Large intestine (tissue), 3 donors: Measurements from ENCODE around the gene PCSK1. TPM values are rescaled to one million over a fixed set of nuclear protein-coding genes. Genes with fewer than 3 reads are reported as not detected.

Source experiments
- DNase-seq, 2 donors: peaks; one replicate each; pipeline versions ENCODE4 v3.0.0 to v3.0.0-alpha.2; 2013
- H3K27ac ChIP-seq: one replicate; pipeline ENCODE4 v1.5.1; 2013; ENCODE audit warnings: low read length
- H3K27me3 ChIP-seq: 2 replicates; pipeline ENCODE4 v1.6.1; 2013; ENCODE audit warnings: low read length; ENCODE audit not compliant: control insufficient read depth, insufficient read depth
- H3K36me3 ChIP-seq: 2 replicates; pipeline ENCODE4 v1.6.1; 2013; ENCODE audit warnings: low read length; ENCODE audit not compliant: control insufficient read depth, insufficient read depth
- H3K4me1 ChIP-seq: one replicate; pipeline ENCODE4 v1.6.1; 2013; ENCODE audit warnings: low read length; ENCODE audit not compliant: control insufficient read depth, insufficient read depth
- H3K4me3 ChIP-seq: one replicate; pipeline ENCODE4 v1.5.1; 2013; ENCODE audit warnings: low read length
- H3K9me3 ChIP-seq: one replicate; pipeline ENCODE4 v1.6.1; 2013; ENCODE audit warnings: mild to moderate bottlenecking, low read depth, low read length, moderate library complexity; ENCODE audit not compliant: control insufficient read depth
- WGBS: methylation state at CpG from one replicate; pipeline ENCODE4 v1.1.5; 2013; ENCODE audit warnings: low lambda C conversion rate; ENCODE audit not compliant: insufficient coverage; 5-methylcytosine and 5-hydroxymethylcytosine counted together
- polyA plus RNA-seq: library from polyadenylated mRNA; unstranded; fragments of 120-200 nt; gene quantifications from one replicate; pipeline ENCODE4 v1.2.1, GENCODE V29; 2013

PCSK1 gene
- polyA plus RNA-seq, 1 donor: 23.6 TPM

GRCh38 chr5:96459313-96460121 lies 26.5 kb upstream of the PCSK1 start:
- WGBS: 80% methylated on average over 1 of the region's 6 CpGs
- DNase-seq: no peak

GRCh38 chr5:96458176-96458575 lies 25.1 kb upstream of the PCSK1 start:
- no peaks in the 10 kb centered on the region for H3K27me3 ChIP-seq
- no peak overlapping the region for H3K27ac ChIP-seq
- H3K36me3 ChIP-seq: no peaks in the 10 kb centered on the region
- no peak overlapping the region for H3K4me3 ChIP-seq
- H3K9me3 ChIP-seq: no peaks in the 10 kb centered on the region
- no peak for DNase-seq
- H3K4me1 ChIP-seq: no peaks in the 10 kb centered on the region
- 100% methylated on average over 2 of the region's 2 CpGs for WGBS

More at GRCh38 chr5:96459313-96460121, 26.5 kb upstream of the PCSK1 start:
- Histone ChIP-seq H3K4me3 (no peak overlapping the region), H3K4me1 (no peaks in the 10 kb centered on the region), H3K36me3 (no peaks in the 10 kb centered on the region), H3K27ac (no peak overlapping the region), H3K9me3 (no peaks in the 10 kb centered on the region), H3K27me3 (no peaks in the 10 kb centered on the region)

DNA sequence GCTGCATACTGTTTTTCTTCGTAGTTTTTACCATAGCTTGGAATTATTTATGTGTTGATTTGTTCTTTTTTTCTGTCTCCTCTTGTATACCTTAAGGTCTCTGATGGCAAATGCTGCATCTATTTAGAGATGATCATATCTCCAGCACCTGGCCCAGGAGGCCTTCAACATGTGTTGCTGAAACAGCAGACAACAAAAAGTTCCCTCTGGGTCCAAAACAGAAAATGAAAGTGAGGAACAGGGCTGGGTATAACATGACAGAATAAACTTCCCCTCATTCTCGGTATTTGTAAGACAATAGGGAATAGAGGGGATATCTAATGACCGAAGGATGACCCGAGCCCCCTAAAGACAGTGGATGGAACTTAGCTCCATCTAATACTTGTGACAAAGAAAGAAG lies 22.7 kb upstream of the PCSK1 start:
- H3K36me3 ChIP-seq: no peaks in the 10 kb centered on the region
- WGBS: 100% methylated on average over 3 of the region's 4 CpGs
- H3K27ac ChIP-seq: no peak overlapping the region
- H3K9me3 ChIP-seq: no peaks in the 10 kb centered on the region
- no peak overlapping the region for H3K4me3 ChIP-seq
- DNase-seq: no peak
- H3K27me3 ChIP-seq: no peaks in the 10 kb centered on the region
- H3K4me1 ChIP-seq: no peaks in the 10 kb centered on the region

DNA sequence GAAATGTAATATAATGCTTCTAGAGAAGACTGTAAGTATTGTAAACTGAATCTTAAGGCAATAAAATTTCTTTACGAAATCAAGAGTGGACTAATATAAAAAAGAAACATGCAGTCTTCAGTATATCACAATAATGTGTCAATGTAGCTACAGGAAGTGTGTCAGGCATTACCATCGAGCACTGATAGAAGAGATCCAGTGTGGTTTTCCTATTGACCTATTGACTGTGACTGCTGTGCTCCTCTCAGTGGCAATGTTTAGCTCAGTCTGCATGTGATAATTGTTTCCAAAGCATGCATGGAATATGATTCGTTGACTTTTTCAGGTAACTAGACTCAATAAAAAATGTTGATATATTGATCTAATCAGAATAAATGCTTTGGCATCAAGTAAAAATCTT lies 20.3 kb upstream of the PCSK1 start:
- Histone ChIP-seq H3K27me3 (no peaks in the 10 kb centered on the region), H3K4me3 (no peak overlapping the region), H3K27ac (no peak overlapping the region), H3K4me1 (no peaks in the 10 kb centered on the region), H3K9me3 (no peaks in the 10 kb centered on the region), H3K36me3 (no peaks in the 10 kb centered on the region)
- 100% methylated on average over 2 of the region's 3 CpGs for WGBS
- no peak for DNase-seq

DNA sequence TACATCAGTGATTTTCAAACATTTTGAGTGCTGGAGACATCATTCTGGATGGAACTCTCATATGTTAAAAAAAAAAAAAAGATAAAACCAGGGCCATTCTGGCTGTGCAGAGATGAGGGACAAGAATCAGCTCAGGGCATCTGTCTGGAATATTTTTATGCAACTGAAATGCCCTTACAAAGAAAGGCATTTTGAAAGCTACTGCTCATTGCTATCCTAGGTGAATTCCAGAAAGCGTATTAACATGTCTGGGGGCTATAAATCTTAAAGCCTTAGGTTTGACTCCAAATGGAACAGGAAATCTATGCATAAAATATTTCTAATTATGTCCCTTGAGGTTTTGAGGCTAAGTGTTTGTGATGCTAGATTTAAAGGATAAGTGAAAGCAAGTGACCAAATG lies 14.9 kb upstream of the PCSK1 start:
- no peak overlapping the region for H3K4me3 ChIP-seq
- no peaks in the 10 kb centered on the region for H3K27me3 ChIP-seq
- DNase-seq: no peak
- H3K4me1 ChIP-seq: no peaks in the 10 kb centered on the region
- WGBS: 80% methylated on average over 1 of the region's 1 CpG
- H3K27ac ChIP-seq: no peak overlapping the region
- no peaks in the 10 kb centered on the region for H3K36me3 ChIP-seq
- H3K9me3 ChIP-seq: no peaks in the 10 kb centered on the region

DNA sequence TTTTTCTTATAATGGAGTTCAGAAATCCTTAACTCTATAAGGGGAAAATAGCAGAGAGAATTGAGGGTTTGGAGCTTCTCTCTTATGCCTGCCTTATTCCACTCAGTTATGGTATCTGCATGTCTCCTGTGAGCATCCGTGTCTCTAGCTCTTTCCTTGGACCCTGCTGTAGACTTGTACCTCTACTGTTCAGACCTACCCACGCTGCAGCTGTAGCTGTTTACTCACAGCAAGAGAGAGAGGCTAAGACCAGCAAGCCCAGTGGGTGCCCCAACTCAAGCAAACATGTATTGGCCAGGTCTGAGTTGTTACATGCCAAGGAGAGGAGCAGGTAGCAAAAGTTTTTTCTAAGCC lies 7.1 kb upstream of the PCSK1 start:
- Histone ChIP-seq H3K4me3 (no peak overlapping the region), H3K27ac (no peak overlapping the region), H3K27me3 (peaks cover 2% of the 10 kb centered on the region), H3K9me3 (no peaks in the 10 kb centered on the region), H3K36me3 (no peaks in the 10 kb centered on the region), H3K4me1 (no peaks in the 10 kb centered on the region)
- no peak for DNase-seq
- WGBS: no CpG with 5 or more reads among the region's 2 CpGs

- DNase-seq: no peak
- H3K4me3 ChIP-seq: no peak overlapping the region
- peaks cover 4% of the 10 kb centered on the region for H3K27me3 ChIP-seq
- no peaks in the 10 kb centered on the region for H3K36me3 ChIP-seq
- no peaks in the 10 kb centered on the region for H3K4me1 ChIP-seq
- no peak overlapping the region for H3K27ac ChIP-seq
- H3K9me3 ChIP-seq: no peaks in the 10 kb centered on the region
- 80% methylated on average over 1 of the region's 3 CpGs for WGBS
Measured at GRCh38 chr5:96439477-96440184, 6.6 kb upstream of the PCSK1 start.

- Histone ChIP-seq H3K4me1 (no peaks in the 10 kb centered on the region), H3K27ac (no peak overlapping the region), H3K9me3 (peaks cover 3% of the 10 kb centered on the region), H3K27me3 (peaks cover 47% of the 10 kb centered on the region), H3K36me3 (no peaks in the 10 kb centered on the region), H3K4me3 (no peak overlapping the region)
- 0% methylated on average over 1 of the region's 11 CpGs for WGBS
- DNase-seq: peak; percentile 44 to 61
Measured at GRCh38 chr5:96434201-96434645, 1.2 kb upstream of the PCSK1 start.

- no peak for DNase-seq
- Histone ChIP-seq H3K9me3 (peaks cover 3% of the 10 kb centered on the region), H3K27me3 (peaks cover 47% of the 10 kb centered on the region), H3K4me3 (peak overlapping the region; percentile 23), H3K27ac (peak overlapping the region; percentile 33), H3K4me1 (no peaks in the 10 kb centered on the region), H3K36me3 (no peaks in the 10 kb centered on the region)
- 10% methylated on average over 2 of the region's 41 CpGs for WGBS
Measured at GRCh38 chr5:96432216-96433065, 607 bp downstream of the PCSK1 start.
